ENCODE data around the gene ZNF536. TPM values are rescaled to one million over a fixed set of nuclear protein-coding genes. Genes with fewer than 3 reads are reported as not detected.
"Not testable (repeated sequence)": the region's sequence is repeated elsewhere in the genome, so short reads cannot be mapped to it uniquely, and the experiment has no call there.

ZNF536 gene
- total RNA-seq, 2 experiments from 2014 or later = not detected

- Mint-ChIP-seq H3K27ac (no peak overlapping the region), H3K4me3 (no peak overlapping the region), H3K36me3 (ENCODE audit: low read depth) (no peaks in the 10 kb centered on the region), H3K27me3 (no peaks in the 10 kb centered on the region), H3K4me1 (no peaks in the 10 kb centered on the region), H3K9me3 (ENCODE audit: low read depth) (no peaks in the 10 kb centered on the region)
- intact Hi-C loops (cut with DNase I, micrococcal nuclease) = no loop called here
- ChIA-PET CTCF (interaction anchor here (0.7 kb wide), 1 partner anchor 200 kb away, joined by 4 read pairs; no protein-coding TSS in a partner anchor), POLR2A (no interaction called here)
- no peak for DNase-seq
- no peak for ATAC-seq
Observed at GRCh38 chr19:30464162-30464561, 92.0 kb downstream of the ZNF536 start.

DNA sequence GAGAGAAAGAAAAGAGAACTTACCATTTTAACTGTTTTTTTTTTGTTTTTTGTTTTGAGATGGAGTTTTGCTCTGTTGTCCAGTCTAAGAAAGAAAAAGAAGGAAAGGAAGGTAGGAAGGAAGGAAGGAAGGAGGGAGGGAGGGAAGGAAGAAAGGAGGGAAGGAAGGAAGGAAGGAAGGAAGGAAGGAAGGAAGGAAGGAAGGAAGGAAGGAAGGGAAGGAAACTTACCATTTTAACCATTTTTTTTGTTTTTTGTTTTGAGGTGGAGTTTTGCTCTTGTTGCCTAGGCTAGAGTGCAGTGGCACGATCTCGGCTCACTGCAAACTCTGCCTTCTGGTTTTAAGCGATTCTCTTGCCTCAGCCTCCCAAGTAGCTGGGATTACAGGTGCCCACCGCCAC lies 94.4 kb downstream of the ZNF536 start:
- H3K27ac Mint-ChIP-seq; POLR2A ChIA-PET; CTCF ChIA-PET; H3K27me3 Mint-ChIP-seq; H3K9me3 Mint-ChIP-seq (ENCODE audit: low read depth); H3K4me1 Mint-ChIP-seq; ATAC-seq; H3K4me3 Mint-ChIP-seq; DNase-seq; intact Hi-C loops (cut with DNase I, micrococcal nuclease); H3K36me3 Mint-ChIP-seq (ENCODE audit: low read depth): not testable (repeated sequence)

DNA sequence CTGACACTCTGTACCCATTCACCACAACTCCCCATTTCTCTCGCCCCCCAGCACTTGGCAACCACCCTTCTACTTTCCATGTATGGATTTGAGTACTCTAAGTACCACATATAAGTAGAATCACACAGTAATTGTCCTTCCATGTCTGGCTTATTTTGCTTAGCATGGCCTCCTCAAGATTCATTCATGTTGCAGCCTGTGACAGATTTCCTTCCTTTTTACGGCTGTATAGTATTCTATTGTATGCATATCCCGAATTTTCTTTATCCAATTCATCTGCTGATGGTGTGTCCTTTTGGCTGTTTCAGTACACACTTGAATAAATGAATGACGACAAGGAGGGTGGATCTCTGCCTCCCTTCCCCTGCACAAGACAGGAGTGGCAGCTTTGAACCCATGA lies 95.1 kb downstream of the ZNF536 start:
- CTCF ChIA-PET = no interaction called here
- intact Hi-C loops (cut with DNase I, micrococcal nuclease) = no loop called here
- no peaks in the 10 kb centered on the region for H3K27me3 Mint-ChIP-seq
- no peak overlapping the region for H3K27ac Mint-ChIP-seq
- no peaks in the 10 kb centered on the region for H3K9me3 Mint-ChIP-seq (ENCODE audit: low read depth)
- DNase-seq = no peak
- ATAC-seq = no peak
- no peaks in the 10 kb centered on the region for H3K4me1 Mint-ChIP-seq
- POLR2A ChIA-PET = no interaction called here
- no peak overlapping the region for H3K4me3 Mint-ChIP-seq
- H3K36me3 Mint-ChIP-seq (ENCODE audit: low read depth) = no peaks in the 10 kb centered on the region

- H3K27ac Mint-ChIP-seq = no peak overlapping the region
- H3K36me3 Mint-ChIP-seq (ENCODE audit: low read depth) = no peaks in the 10 kb centered on the region
- no peaks in the 10 kb centered on the region for H3K4me1 Mint-ChIP-seq
- no peaks in the 10 kb centered on the region for H3K27me3 Mint-ChIP-seq
- intact Hi-C loops (cut with DNase I, micrococcal nuclease) = no loop called here
- H3K4me3 Mint-ChIP-seq = no peak overlapping the region
- DNase-seq (no peak), ATAC-seq (no peak)
- ChIA-PET POLR2A (no interaction called here), CTCF (interaction anchor here (0.6 kb wide), 1 partner anchor 90 kb away, joined by 4 read pairs; no protein-coding TSS in a partner anchor)
- H3K9me3 Mint-ChIP-seq (ENCODE audit: low read depth) = peaks cover 6% of the 10 kb centered on the region
Observed at GRCh38 chr19:30469774-30470173, 97.6 kb downstream of the ZNF536 start.

- H3K4me3 Mint-ChIP-seq = no peak overlapping the region
- no peaks in the 10 kb centered on the region for H3K36me3 Mint-ChIP-seq (ENCODE audit: low read depth)
- H3K27ac Mint-ChIP-seq = no peak overlapping the region
- no peaks in the 10 kb centered on the region for H3K27me3 Mint-ChIP-seq
- CTCF ChIA-PET = interaction anchor here (1.3 kb wide), 1 partner anchor 194 kb away, joined by 3 read pairs; no protein-coding TSS in a partner anchor
- H3K4me1 Mint-ChIP-seq = no peaks in the 10 kb centered on the region
- no peak for DNase-seq
- intact Hi-C loops (cut with DNase I, micrococcal nuclease) = no loop called here
- POLR2A ChIA-PET = no interaction called here
- ATAC-seq = no peak
- H3K9me3 Mint-ChIP-seq (ENCODE audit: low read depth) = peaks cover 6% of the 10 kb centered on the region
Observed at GRCh38 chr19:30471441-30471840, 99.3 kb downstream of the ZNF536 start.

DNA sequence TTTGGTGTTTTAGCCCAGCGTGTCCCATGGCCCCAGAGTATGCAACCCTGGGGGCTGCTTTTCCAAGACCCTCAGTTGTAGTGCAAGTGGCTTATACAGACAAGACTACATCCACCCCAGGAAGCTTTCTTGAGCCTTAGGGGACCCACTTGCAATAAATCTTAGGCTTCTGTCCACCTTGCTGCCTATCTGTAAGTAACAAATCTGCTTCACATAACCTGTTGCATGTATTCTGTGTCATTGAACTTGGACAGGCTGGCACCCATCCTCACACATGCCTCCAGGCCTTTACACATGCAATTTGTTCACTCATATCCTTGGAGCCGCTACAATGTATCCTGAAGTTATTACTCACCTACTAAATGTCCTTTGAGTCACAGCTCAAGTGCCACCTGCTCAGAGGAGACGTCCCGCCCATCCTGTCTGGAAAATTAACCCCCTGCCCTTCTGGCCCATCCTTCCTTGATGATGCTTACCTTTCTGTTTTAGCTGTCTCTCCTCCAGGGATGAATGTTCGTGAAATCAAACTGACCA lies 101.2 kb downstream of the ZNF536 start:
- POLR2A ChIA-PET = no interaction called here
- no peaks in the 10 kb centered on the region for H3K4me1 Mint-ChIP-seq
- H3K4me3 Mint-ChIP-seq = no peak overlapping the region
- no peaks in the 10 kb centered on the region for H3K36me3 Mint-ChIP-seq (ENCODE audit: low read depth)
- CTCF ChIA-PET = interaction anchor here (0.7 kb wide), 1 partner anchor 316 kb away, joined by 3 read pairs; no protein-coding TSS in a partner anchor
- intact Hi-C loops (cut with DNase I, micrococcal nuclease) = no loop called here
- H3K27ac Mint-ChIP-seq = no peak overlapping the region
- H3K9me3 Mint-ChIP-seq (ENCODE audit: low read depth) = peaks cover 6% of the 10 kb centered on the region
- DNase-seq (no peak), ATAC-seq (no peak)
- H3K27me3 Mint-ChIP-seq = peaks cover 3% of the 10 kb centered on the region

- peaks cover 6% of the 10 kb centered on the region for H3K9me3 Mint-ChIP-seq (ENCODE audit: low read depth)
- H3K36me3 Mint-ChIP-seq (ENCODE audit: low read depth) = no peaks in the 10 kb centered on the region
- CTCF ChIA-PET = interaction anchor here (0.7 kb wide), 1 partner anchor 111 kb away, joined by 3 read pairs; no protein-coding TSS in a partner anchor
- intact Hi-C loops (cut with DNase I, micrococcal nuclease) = no loop called here
- ATAC-seq (no peak), DNase-seq (no peak)
- peaks cover 5% of the 10 kb centered on the region for H3K27me3 Mint-ChIP-seq
- POLR2A ChIA-PET = no interaction called here
- no peak overlapping the region for H3K27ac Mint-ChIP-seq
- H3K4me1 Mint-ChIP-seq = no peaks in the 10 kb centered on the region
- no peak overlapping the region for H3K4me3 Mint-ChIP-seq
Observed at GRCh38 chr19:30476997-30477396, 104.8 kb downstream of the ZNF536 start.

- intact Hi-C loops (cut with DNase I, micrococcal nuclease) = no loop called here
- POLR2A ChIA-PET = no interaction called here
- no peak for ATAC-seq
Observed at GRCh38 chr19:30479231-30479630, 107.0 kb downstream of the ZNF536 start.

DNA sequence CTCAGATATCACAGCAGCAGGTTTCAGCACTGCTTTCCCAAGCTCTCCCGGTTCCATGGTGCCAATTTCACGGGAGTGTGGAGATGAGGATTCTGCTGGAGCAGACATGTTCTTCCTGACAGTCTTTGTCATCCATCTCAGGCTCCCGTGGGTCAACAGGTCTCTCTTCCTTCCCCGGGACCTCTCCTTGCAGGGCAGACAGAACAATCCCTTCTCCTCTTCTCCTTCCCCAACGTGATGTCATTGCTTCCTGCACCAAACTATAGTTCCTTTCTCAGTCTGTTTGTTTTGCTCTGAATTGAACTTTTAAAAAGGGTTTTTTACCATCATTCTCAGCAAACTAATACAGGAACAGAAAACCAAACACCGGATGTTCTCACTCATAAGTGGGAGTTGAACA lies 107.9 kb downstream of the ZNF536 start:
- ChIA-PET CTCF (no interaction called here), POLR2A (no interaction called here)
- Mint-ChIP-seq H3K27ac (no peak overlapping the region), H3K9me3 (ENCODE audit: low read depth) (peaks cover 5% of the 10 kb centered on the region), H3K27me3 (peaks cover 7% of the 10 kb centered on the region), H3K4me3 (no peak overlapping the region), H3K4me1 (no peaks in the 10 kb centered on the region), H3K36me3 (ENCODE audit: low read depth) (no peaks in the 10 kb centered on the region)
- intact Hi-C loops (cut with DNase I, micrococcal nuclease) = no loop called here
- ATAC-seq = no peak
- no peak for DNase-seq

More at GRCh38 chr19:30479231-30479630, 107.0 kb downstream of the ZNF536 start:
- Mint-ChIP-seq H3K4me3 (no peak overlapping the region), H3K4me1 (no peaks in the 10 kb centered on the region), H3K27me3 (peaks cover 7% of the 10 kb centered on the region), H3K36me3 (ENCODE audit: low read depth) (no peaks in the 10 kb centered on the region), H3K9me3 (ENCODE audit: low read depth) (peaks cover 5% of the 10 kb centered on the region), H3K27ac (no peak overlapping the region)
- CTCF ChIA-PET = interaction anchor here (0.6 kb wide), 1 partner anchor 234 kb away, joined by 4 read pairs; no protein-coding TSS in a partner anchor
- DNase-seq = no peak

DNA sequence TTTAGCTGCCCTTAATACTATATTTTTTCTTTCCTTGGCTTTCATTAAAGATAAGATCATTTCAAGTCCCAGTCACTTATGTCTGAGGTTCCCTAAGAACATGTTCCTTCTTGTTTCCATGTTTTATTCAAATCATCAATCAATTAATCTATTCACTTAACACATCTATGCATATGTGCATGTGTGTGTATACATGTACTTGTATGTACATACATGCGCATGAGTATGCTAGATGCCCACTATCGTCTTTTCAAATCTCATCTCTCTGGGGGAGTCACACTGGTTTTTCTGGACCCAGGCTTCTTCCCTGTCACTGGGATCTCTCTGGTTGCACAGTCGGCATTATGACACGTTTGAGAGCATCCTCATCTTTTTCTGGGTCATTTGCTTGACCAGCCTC lies 108.9 kb downstream of the ZNF536 start:
- intact Hi-C loops (cut with DNase I, micrococcal nuclease) = no loop called here
- ATAC-seq (no peak), DNase-seq (no peak)
- Mint-ChIP-seq H3K27ac (no peak overlapping the region), H3K4me3 (no peak overlapping the region), H3K9me3 (ENCODE audit: low read depth) (peaks cover 5% of the 10 kb centered on the region), H3K27me3 (peaks cover 10% of the 10 kb centered on the region), H3K36me3 (ENCODE audit: low read depth) (no peaks in the 10 kb centered on the region), H3K4me1 (no peaks in the 10 kb centered on the region)
- CTCF ChIA-PET = no interaction called here
- POLR2A ChIA-PET = no interaction called here

DNA sequence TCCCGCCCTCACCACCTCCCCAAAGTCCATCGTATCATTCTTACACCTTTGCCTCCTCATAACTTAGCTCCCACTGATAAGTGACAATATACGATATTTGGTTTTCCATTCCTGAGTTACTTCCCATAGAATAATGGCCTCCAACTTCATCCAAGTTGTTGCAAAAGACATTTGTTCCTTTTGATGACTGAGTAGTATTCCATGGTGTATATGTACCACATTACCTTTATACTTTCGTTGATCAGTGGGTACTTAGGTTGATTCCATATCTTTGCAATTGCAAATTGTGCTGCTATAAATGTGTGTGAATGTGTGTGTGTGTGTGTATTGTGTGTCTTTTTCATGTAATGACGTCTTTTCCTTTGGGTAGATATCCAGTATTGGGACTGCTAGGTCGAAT lies 109.6 kb downstream of the ZNF536 start:
- CTCF ChIA-PET = no interaction called here
- Mint-ChIP-seq H3K4me1 (no peaks in the 10 kb centered on the region), H3K27ac (no peak overlapping the region), H3K36me3 (ENCODE audit: low read depth) (no peaks in the 10 kb centered on the region), H3K27me3 (peaks cover 12% of the 10 kb centered on the region), H3K9me3 (ENCODE audit: low read depth) (peaks cover 5% of the 10 kb centered on the region), H3K4me3 (no peak overlapping the region)
- intact Hi-C loops (cut with DNase I, micrococcal nuclease) = no loop called here
- ATAC-seq (no peak), DNase-seq (no peak)
- POLR2A ChIA-PET = no interaction called here

DNA sequence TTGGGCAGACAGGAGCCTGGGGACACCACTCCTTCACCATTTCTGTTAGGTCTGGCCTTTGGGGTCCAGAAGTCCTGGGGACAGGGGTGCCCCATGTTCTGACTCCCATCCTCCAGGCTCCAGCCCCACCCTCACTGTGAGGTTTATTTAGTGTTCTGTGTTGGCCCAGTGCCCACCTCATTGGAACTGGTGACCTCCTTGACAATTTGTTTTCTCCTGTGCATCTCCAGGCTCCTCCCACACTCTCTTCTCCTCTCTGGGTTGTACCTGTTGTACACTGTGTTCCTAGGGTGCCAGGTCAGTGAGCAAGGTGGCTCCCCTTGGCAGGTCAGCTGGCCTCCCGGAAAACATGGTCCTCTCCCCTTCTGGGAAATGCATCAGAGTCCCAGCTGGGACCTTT lies 110.8 kb downstream of the ZNF536 start:
- ATAC-seq = no peak
- Mint-ChIP-seq H3K9me3 (ENCODE audit: low read depth) (peaks cover 5% of the 10 kb centered on the region), H3K4me3 (no peak overlapping the region), H3K27me3 (peaks cover 14% of the 10 kb centered on the region), H3K4me1 (no peaks in the 10 kb centered on the region), H3K36me3 (ENCODE audit: low read depth) (no peaks in the 10 kb centered on the region), H3K27ac (no peak overlapping the region)
- intact Hi-C loops (cut with DNase I, micrococcal nuclease) = no loop called here
- POLR2A ChIA-PET = no interaction called here
- CTCF ChIA-PET = no interaction called here
- DNase-seq = no peak

DNA sequence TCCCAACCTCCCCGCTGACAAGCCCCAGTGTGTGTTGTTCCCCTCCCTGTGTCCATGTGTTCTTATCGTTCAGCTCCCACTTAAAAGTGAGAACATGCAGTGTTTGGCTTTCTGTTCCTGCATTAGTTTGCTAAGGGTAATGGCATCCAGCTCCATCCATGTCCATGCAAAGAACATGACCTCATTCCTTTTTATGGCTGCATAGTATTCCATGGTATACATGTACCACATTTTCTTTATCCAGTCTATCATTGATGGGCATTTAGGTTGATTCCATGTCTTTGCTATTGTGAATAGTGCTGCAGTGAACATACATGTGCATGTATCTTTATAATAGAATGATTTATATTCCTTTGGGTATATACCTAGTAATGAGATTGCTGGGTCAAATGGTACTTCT lies 114.1 kb downstream of the ZNF536 start:
- DNase-seq; H3K36me3 Mint-ChIP-seq (ENCODE audit: low read depth): not testable (repeated sequence)

More for the DNA sequence above, 114.1 kb downstream of the ZNF536 start:
- ATAC-seq; H3K4me1 Mint-ChIP-seq; POLR2A ChIA-PET; CTCF ChIA-PET; H3K4me3 Mint-ChIP-seq; H3K27ac Mint-ChIP-seq; intact Hi-C loops (cut with DNase I, micrococcal nuclease); H3K9me3 Mint-ChIP-seq (ENCODE audit: low read depth): not testable (repeated sequence)
- peaks cover 13% of the 10 kb centered on the region for H3K27me3 Mint-ChIP-seq

Measured in activated CD4-positive, alpha-beta T cell treated with anti-CD3 and anti-CD28 coated beads for 36 hours (primary cell).